Activated CD4-positive, CD25-positive, alpha-beta regulatory T cell treated with anti-CD3 and anti-CD28 coated beads, Interleukin-2, amount 50 U/mL, for 24 hours (primary cell): ENCODE measurements around the gene RXRB.
"Not testable (repeated sequence)": the region's sequence is repeated elsewhere in the genome, so short reads cannot be mapped to it uniquely, and the experiment has no call there.

Experiments used
- ATAC-seq, 2 donors: fragments of 150-1000 bp; cut with Tn5 transposase; one replicate each; pipeline ENCODE4 v1.10.0; 2021; ENCODE audit warnings: mild to moderate bottlenecking in 1 of 2, moderate library complexity in 1 of 2

The RXRB gene

DNA sequence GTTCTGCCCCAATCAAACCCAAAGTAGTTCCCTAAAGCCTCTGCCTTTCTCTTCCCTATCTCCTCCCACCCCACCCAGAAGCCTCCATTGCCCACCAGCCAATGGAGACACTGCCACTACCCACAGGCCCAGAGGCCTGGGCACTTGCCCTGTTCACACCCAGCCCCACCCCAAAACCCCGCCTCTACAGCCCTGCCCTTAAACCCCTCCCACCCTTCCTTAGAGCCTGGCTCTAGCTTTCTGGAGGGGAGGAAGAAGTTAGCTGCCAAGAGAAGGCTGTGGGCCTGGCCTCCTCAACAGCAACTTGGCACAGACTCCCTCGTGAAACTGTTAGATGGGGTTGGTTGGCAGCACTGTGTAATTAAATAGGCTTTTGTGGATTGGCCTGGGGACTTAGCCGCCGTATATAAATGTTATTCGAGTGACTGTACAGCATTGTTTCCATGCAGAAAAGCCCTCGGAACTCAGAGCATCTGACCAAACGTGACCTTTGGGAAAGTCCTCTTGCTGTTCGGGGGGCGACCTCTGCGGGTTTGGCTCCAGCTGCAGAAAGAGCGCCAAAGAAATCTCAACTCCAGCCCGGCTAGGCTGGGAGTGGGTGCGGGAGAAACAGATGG is 39.6 kb downstream of the RXRB start:
- no peak for ATAC-seq

DNA sequence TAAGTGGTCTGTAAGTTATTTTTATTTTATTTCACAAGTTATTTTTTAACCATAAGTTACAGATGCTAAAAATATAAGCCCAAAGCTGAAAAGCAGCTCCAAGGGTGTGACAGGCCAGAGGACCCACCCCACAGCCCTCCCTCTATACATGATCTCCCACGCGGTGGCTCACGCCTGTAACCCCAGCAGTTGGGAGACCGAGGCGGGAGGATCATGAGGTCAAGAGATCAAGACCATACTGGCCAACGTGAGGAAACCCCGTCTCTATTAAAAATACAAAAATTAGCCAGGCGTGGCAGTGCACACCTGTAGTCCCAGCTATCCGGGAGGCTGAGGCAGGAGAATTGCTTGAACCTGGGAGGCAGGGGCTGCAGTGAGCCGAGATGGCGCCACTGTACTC is 40.4 kb downstream of the RXRB start:
- no peak for ATAC-seq

DNA sequence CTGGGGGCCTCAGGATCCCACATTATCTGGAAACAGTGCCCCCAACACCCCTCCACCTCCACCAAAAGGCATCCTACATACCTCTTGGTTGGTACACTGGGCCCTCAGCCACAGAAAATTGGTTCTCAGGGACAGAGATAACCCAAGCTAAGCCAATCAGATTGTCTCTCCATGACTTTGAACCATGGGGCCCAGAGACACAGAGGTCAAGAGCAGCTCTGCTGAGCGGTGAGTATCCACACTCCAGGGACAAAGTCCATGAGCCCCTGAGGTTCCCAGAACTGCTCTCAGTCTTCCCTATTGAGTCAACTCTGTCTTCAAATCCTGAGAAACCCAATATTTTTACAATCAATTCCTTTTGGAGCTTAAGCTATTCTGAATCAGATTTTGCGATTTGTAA is 43.5 kb downstream of the RXRB start:
- no peak for ATAC-seq

DNA sequence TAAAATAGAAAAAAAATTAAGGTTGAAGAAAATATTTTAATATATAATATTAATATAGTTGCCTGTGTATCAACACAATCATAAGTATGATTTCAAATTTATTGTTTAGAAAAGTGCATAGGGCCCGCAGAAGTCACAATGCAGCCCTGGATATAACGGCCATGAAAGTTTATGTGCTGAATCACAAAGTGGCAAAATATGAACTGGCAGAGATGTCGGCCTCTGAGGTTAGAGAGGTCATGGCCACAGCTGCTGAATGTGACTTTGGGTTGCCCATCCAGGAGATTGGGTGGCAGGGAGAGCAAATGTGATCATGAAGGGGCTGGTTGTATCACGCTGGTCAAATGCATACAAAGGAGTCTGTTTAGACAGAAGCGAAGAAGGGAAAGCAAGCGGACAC is 43.9 kb downstream of the RXRB start:
- no peak for ATAC-seq

DNA sequence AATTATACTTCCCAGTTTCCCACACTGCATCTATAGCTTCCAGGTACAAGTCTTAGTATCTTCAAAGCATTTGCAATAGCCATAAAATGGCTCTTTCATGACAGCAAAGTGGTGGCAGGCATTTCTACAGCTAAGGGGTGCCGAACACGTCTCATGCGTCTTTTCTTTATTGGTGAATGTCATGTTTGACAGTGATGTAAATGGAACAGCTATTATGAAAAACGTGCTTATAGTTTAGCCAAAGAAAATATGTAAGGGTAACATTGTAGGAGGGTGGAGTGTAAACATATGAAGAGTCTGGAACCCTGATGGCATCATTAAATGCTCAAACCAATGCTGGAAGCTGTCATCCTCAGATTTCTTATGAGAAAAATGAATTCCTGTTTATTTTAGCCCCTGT is 46.1 kb downstream of the RXRB start:
- no peak for ATAC-seq

DNA sequence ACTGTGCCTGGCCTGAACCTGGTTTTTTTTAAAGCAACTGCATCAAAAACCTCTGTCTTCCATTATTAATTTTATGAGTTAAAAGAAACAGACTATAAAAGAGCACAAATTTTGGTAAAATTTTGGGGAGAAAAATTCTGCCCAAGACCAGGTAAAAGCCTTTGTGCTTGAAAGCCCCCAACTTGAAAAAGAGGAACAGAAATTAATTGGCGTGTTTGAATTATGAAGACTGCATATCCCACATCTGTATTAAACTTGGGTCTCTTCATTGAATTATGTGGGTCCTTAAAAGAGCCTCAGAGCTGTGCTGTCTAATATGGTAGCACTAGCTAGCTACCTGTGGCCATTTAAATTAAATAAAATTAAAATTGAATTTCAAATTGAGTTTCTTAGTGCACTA is 49.4 kb downstream of the RXRB start:
- no peak for ATAC-seq

DNA sequence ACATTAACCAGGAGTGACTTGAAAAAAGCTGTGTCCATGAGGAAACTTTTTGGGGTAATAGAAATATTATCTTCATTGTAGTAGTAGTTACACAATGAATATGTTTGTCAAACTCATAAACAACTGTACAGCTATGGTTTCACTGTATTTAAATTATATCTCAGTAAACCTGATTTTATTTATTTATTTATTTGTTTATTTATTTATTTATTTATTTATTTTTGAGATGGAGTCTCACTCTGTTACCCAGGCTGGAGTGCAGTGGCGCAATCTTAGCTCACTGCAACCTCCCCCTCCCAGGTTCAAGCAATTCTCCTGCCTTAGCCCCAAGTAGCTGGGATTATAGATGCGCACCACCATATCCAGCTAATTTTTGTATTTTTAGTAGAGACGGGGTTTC is 49.9 kb downstream of the RXRB start:
- ATAC-seq, result not testable (repeated sequence)

DNA sequence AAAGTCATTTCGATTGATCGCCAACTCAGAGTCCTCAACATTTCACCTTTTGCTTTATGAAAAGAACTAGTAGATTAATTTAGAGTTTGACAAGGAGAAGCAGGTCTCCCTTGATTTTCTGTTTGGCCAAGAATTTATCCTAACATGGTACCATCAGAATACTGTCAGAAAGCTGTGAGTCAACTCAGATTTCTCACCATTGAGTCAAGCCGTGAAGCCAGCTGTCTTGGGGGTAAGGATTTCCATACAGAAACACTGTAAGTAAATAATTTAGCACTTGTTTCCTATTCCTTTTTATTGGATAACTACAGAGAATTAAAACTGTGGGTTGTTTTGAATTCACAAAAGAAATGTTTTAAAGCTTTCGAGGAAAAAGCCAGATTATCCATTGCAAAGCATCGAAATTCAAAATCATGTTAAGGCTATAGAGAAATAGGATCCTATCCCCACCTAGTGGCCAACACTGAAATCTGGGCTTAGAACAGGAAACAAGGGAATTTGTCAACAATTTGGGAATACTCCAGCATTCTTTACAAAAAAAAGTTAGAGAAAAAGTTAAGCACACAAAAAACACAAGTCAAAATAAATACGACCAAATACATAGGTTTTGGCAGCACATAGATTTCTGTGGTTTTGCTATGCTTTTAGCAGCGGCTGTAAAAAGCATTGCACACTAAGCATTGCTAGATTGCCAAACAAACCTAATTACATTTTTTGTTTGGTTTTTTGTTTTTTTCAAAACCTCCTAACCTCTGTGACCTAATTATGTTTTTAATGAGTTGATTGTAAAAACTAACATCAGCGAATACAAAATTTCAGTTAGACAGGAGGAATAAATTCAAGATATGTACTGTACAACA is 52.4 kb downstream of the RXRB start:
- no peak for ATAC-seq

DNA sequence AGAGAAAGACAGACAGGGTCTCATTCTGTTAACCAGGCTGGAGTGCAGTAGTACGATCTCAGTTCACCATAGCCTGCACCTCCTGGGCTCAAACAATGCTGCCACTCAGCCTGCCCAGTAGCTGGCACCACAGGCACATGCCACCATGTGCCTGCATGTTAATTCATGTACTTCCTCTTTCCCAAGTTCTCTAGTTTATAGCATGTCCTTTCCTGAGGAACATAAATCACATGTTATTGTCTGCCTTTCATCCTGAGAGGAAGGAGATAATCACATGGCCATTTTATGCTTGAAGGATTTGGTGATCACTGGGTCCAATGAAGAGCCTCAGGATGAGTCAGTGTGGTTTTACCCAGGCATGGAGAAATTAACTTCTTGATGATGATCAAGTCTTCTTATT is 56.1 kb downstream of the RXRB start:
- ATAC-seq, result no peak
